Adrenal gland (tissue), 5 donors: ENCODE measurements around the gene SLCO2A1.

Source experiments
- POLR2A ChIP-seq, 2 donors: fragments of 450-650 bp; IDR thresholded peaks; one replicate each; pipeline ENCODE4 v1.6.1; 2017; ENCODE audit warnings: antibody characterized with exemption in 2 of 2, mild to moderate bottlenecking in 2 of 2, moderate library complexity in 1 of 2
- TF ChIP-seq, protein P1 (sequence below), 6 experiments: fragments of 450-650 bp in 4 of 6; fragments of 200-600 bp in 2 of 6; sonication (generic) in 1 of 6; IDR thresholded peaks; 1 replicate in 5 of 6; 2 replicates in 1 of 6; pipeline versions ENCODE4 v1.5.1 to v1.8.0; 2016 to 2021; ENCODE audit warnings: antibody characterized with exemption in 6 of 6, mild to moderate bottlenecking in 2 of 6, moderate library complexity in 1 of 6
- donor health status: DM: no; HTN: no; CAD: no.

DNA sequence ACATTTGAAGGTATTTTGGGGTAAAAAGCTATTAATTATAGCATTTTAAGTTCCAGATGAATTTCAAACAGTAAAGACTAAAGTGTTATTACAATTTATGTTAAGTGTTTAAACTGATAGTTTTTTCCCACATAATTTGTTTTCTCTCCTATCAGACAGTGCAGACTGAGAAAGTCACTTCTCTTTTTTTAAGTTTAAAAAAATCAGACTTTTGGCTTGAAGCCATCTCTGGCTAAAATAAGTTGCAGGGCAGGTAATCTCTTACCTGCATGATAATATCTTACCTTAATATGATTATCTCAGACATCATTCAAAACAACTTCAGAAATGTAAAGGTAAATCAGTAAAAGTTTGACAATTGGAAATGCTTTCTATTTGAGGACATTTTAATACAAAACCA, 112.6 kb downstream of the SLCO2A1 start:
- TF ChIP-seq, protein P1, sequence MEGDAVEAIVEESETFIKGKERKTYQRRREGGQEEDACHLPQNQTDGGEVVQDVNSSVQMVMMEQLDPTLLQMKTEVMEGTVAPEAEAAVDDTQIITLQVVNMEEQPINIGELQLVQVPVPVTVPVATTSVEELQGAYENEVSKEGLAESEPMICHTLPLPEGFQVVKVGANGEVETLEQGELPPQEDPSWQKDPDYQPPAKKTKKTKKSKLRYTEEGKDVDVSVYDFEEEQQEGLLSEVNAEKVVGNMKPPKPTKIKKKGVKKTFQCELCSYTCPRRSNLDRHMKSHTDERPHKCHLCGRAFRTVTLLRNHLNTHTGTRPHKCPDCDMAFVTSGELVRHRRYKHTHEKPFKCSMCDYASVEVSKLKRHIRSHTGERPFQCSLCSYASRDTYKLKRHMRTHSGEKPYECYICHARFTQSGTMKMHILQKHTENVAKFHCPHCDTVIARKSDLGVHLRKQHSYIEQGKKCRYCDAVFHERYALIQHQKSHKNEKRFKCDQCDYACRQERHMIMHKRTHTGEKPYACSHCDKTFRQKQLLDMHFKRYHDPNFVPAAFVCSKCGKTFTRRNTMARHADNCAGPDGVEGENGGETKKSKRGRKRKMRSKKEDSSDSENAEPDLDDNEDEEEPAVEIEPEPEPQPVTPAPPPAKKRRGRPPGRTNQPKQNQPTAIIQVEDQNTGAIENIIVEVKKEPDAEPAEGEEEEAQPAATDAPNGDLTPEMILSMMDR (IDR thresholded peaks at IDR 0.05): no peak
- no peak for TF ChIP-seq POLR2A (IDR thresholded peaks at IDR 0.05)
